ENCODE measurements around the gene PPP1R15B.

DNA sequence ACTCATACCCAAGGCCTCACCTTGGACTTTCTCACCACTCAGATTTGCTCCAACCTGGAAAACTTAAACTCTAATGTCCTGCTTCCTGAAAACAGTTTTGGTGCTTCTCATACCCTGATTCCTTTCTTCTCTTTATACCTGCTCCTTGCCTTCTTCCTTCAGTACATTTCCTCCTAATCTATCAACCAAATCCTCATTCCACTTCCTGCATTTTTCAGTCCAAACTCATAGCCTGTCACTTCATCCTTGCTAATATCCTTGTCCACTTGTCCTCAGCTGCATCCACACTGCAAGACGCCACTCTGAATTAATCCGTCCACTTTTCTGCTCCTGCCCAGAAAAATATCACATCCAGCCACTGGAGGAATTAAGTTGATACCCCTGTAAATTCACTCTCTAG lies 25.9 kb downstream of the PPP1R15B start:
- TF ChIP-seq, protein P1, sequence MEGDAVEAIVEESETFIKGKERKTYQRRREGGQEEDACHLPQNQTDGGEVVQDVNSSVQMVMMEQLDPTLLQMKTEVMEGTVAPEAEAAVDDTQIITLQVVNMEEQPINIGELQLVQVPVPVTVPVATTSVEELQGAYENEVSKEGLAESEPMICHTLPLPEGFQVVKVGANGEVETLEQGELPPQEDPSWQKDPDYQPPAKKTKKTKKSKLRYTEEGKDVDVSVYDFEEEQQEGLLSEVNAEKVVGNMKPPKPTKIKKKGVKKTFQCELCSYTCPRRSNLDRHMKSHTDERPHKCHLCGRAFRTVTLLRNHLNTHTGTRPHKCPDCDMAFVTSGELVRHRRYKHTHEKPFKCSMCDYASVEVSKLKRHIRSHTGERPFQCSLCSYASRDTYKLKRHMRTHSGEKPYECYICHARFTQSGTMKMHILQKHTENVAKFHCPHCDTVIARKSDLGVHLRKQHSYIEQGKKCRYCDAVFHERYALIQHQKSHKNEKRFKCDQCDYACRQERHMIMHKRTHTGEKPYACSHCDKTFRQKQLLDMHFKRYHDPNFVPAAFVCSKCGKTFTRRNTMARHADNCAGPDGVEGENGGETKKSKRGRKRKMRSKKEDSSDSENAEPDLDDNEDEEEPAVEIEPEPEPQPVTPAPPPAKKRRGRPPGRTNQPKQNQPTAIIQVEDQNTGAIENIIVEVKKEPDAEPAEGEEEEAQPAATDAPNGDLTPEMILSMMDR (IDR thresholded peaks at IDR 0.05) = no peak
- no peak for TF ChIP-seq EZH2 (IDR thresholded peaks at IDR 0.05; ENCODE audit: borderline replicate concordance, insufficient read depth, low read depth, low read length, poor library complexity, severe bottlenecking)
